H1 (cell line): ENCODE data around the gene SORCS3. TPM values are rescaled to one million over a fixed set of nuclear protein-coding genes. Genes with fewer than 3 reads are reported as not detected.

ENCODE experiments used
- CTCF ChIA-PET: fragments of 300-600 bp; sonication (Branson Sonifier 250); formaldehyde crosslinking; loops from one replicate; lab custom pipeline; 2021; ENCODE audit not compliant: partially characterized antibody; lab: Charles Lee
- POLR2A ChIA-PET: fragments of 300-600 bp; sonication (Branson Sonifier 250); formaldehyde crosslinking; loops from one replicate; lab custom pipeline; 2021; ENCODE audit warnings: inconsistent platforms; ENCODE audit not compliant: partially characterized antibody; lab: Charles Lee
- DNase-seq, 2 experiments: peaks; one replicate each; pipeline versions ENCODE4 v3.0.0 to v3.0.0-alpha.2; 2010 to 2022; ENCODE audit warnings: low spot score in 2 of 2, low read depth in 1 of 2, mixed read lengths in 1 of 2
- FAIRE-seq: peaks from 2 replicates; lab custom pipeline; 2011; peaks lifted over from hg19 to GRCh38; lab: Jason Lieb, UNC
- H2AFZ ChIP-seq: 2 replicates; pipeline ENCODE4 v1.8.1; 2012; ENCODE audit warnings: low read length, inconsistent platforms
- H2AK5ac ChIP-seq: 2 replicates; pipeline ENCODE4 v1.6.1; 2013; ENCODE audit warnings: low read depth, low read length
- H2BK120ac ChIP-seq: replicated peaks from 2 replicates; pipeline ENCODE3; 2013; ENCODE audit warnings: low read depth, low read length, inconsistent platforms
- H2BK12ac ChIP-seq: 2 replicates; pipeline ENCODE4 v1.6.1; 2013; ENCODE audit warnings: low read depth, low read length
- H2BK15ac ChIP-seq: 2 replicates; pipeline ENCODE4 v1.6.1; 2013; ENCODE audit warnings: low read length
- H2BK20ac ChIP-seq: 2 replicates; pipeline ENCODE4 v1.6.1; 2013; ENCODE audit warnings: low read length
- H2BK5ac ChIP-seq: 2 replicates; pipeline ENCODE4 v1.6.1; 2013; ENCODE audit warnings: low read depth, low read length
- H3K14ac ChIP-seq: 2 replicates; pipeline ENCODE4 v1.6.1; 2013; ENCODE audit warnings: inconsistent platforms; ENCODE audit not compliant: insufficient read length
- H3K18ac ChIP-seq: 2 replicates; pipeline ENCODE4 v1.6.1; 2013; ENCODE audit warnings: low read length; ENCODE audit errors: extremely low read depth
- H3K23ac ChIP-seq: 2 replicates; pipeline ENCODE4 v1.6.1; 2013; ENCODE audit warnings: inconsistent platforms; ENCODE audit not compliant: insufficient read length
- H3K23me2 ChIP-seq: 2 replicates; pipeline ENCODE4 v1.6.1; 2013; ENCODE audit warnings: low read depth, low read length
- H3K27ac ChIP-seq: 2 replicates; pipeline ENCODE4 v1.6.1; 2011; ENCODE audit warnings: low read depth, low read length, inconsistent platforms
- H3K27me3 ChIP-seq, 4 experiments: replicated peaks in 1 of 4; 1 replicate in 1 of 4; 2 replicates in 3 of 4; pipeline versions ENCODE4 v1.6.1 to v1.8.1; 2011 to 2013; ENCODE audit warnings: low read length in 3 of 4, mild to moderate bottlenecking in 3 of 4, inconsistent platforms in 2 of 4, mixed read lengths in 2 of 4, moderate library complexity in 1 of 4; ENCODE audit not compliant: control insufficient read depth in 3 of 4, insufficient read depth in 3 of 4; ENCODE audit errors: extremely low read depth in 1 of 4
- H3K36me3 ChIP-seq, 4 experiments: 2 replicates each; pipeline versions ENCODE4 v1.6.1 to v1.8.1; 2011 to 2013; ENCODE audit warnings: mild to moderate bottlenecking in 4 of 4, low read length in 3 of 4, moderate library complexity in 2 of 4, control low read depth in 1 of 4, inconsistent platforms in 1 of 4; ENCODE audit not compliant: insufficient read depth in 4 of 4, control insufficient read depth in 2 of 4
- H3K4ac ChIP-seq: replicated peaks from 2 replicates; pipeline ENCODE3; 2013; ENCODE audit warnings: low read length, low read depth, mixed read lengths, inconsistent platforms; ENCODE audit not compliant: insufficient read length
- H3K4me1 ChIP-seq, 4 experiments: replicated peaks in 1 of 4; 1 replicate in 1 of 4; 2 replicates in 3 of 4; pipeline versions ENCODE4 v1.6.1 to v1.8.1; 2011 to 2013; ENCODE audit warnings: low read length in 3 of 4, inconsistent platforms in 2 of 4, mixed read lengths in 1 of 4; ENCODE audit not compliant: insufficient read depth in 4 of 4, control insufficient read depth in 3 of 4
- H3K4me2 ChIP-seq, 2 experiments: 2 replicates each; pipeline versions ENCODE4 v1.6.1 to v1.8.1; 2011 to 2013; ENCODE audit warnings: low read depth in 2 of 2, low read length in 2 of 2, control low read depth in 1 of 2, inconsistent platforms in 1 of 2, mild to moderate bottlenecking in 1 of 2; ENCODE audit not compliant: insufficient read depth in 1 of 2
- H3K4me3 ChIP-seq, 4 experiments: fragments of 200-600, 300-600 bp in 1 of 4; sonication (generic), shearing (Covaris generic), sonication (Bioruptor Twin) in 1 of 4; 2 replicates each; pipeline versions ENCODE4 v1.5.1 to v1.8.1; 2011 to 2016; ENCODE audit warnings: low read length in 4 of 4, low read depth in 3 of 4, control low read depth in 2 of 4, inconsistent platforms in 2 of 4, mild to moderate bottlenecking in 2 of 4, mixed read lengths in 1 of 4, moderate library complexity in 1 of 4; ENCODE audit not compliant: insufficient read depth in 2 of 4; ENCODE audit errors: extremely low read depth in 1 of 4
- H3K56ac ChIP-seq: replicated peaks from 2 replicates; pipeline ENCODE3; 2013; ENCODE audit warnings: low read depth, mild to moderate bottlenecking, mixed read lengths, low read length, inconsistent platforms; ENCODE audit not compliant: insufficient read length
- H3K79me1 ChIP-seq: 2 replicates; pipeline ENCODE4 v1.6.1; 2013; ENCODE audit warnings: low read depth, low read length, control low read depth
- H3K79me2 ChIP-seq, 2 experiments: 2 replicates each; pipeline versions ENCODE4 v1.6.1 to v1.8.1; 2012 to 2013; ENCODE audit warnings: low read length in 2 of 2, mild to moderate bottlenecking in 2 of 2, inconsistent platforms in 1 of 2; ENCODE audit not compliant: insufficient read depth in 2 of 2, control insufficient read depth in 1 of 2
- H3K9ac ChIP-seq, 4 experiments: replicated peaks in 1 of 4; 1 replicate in 1 of 4; 2 replicates in 3 of 4; pipeline versions ENCODE4 v1.6.1 to v1.8.1; 2011 to 2013; ENCODE audit warnings: low read depth in 3 of 4, low read length in 3 of 4, control low read depth in 2 of 4, mild to moderate bottlenecking in 2 of 4, moderate library complexity in 2 of 4, inconsistent platforms in 1 of 4; ENCODE audit errors: extremely low read depth in 1 of 4
- H3K9me3 ChIP-seq, 2 experiments: 2 replicates each; pipeline versions ENCODE4 v1.6.1 to v1.8.1; 2012 to 2013; ENCODE audit warnings: mild to moderate bottlenecking in 2 of 2, moderate library complexity in 2 of 2, control low read depth in 1 of 2, inconsistent platforms in 1 of 2, low read depth in 1 of 2, low read length in 1 of 2, mixed read lengths in 1 of 2; ENCODE audit not compliant: insufficient read depth in 2 of 2
- H4K20me1 ChIP-seq, 2 experiments: replicated peaks in 1 of 2; 2 replicates each; pipeline versions ENCODE3 to v1.8.1; 2011 to 2013; ENCODE audit warnings: inconsistent platforms in 2 of 2, low read length in 2 of 2, mild to moderate bottlenecking in 1 of 2; ENCODE audit not compliant: insufficient read depth in 2 of 2, control insufficient read depth in 1 of 2
- H4K5ac ChIP-seq: 2 replicates; pipeline ENCODE4 v1.6.1; 2013; ENCODE audit warnings: low read length, low read depth, mixed read lengths, inconsistent platforms; ENCODE audit not compliant: insufficient read length
- H4K8ac ChIP-seq: 2 replicates; pipeline ENCODE4 v1.8.0; 2013; ENCODE audit warnings: mild to moderate bottlenecking, moderate library complexity, low read length, inconsistent platforms; ENCODE audit not compliant: insufficient read depth; ENCODE audit errors: extremely low read depth
- H4K91ac ChIP-seq: replicated peaks from 2 replicates; pipeline ENCODE3; 2013; ENCODE audit warnings: low read length, mixed read lengths, inconsistent platforms; ENCODE audit not compliant: insufficient read length
- CBX5 ChIP-seq: fragments of 300-800, 300-1000 bp; sonication (generic); IDR thresholded peaks from 2 replicates; pipeline ENCODE4 v1.7.1; 2016; ENCODE audit warnings: antibody characterized with exemption, low read length, low read depth
- CHD1 ChIP-seq: IDR thresholded peaks from 2 replicates; pipeline ENCODE4 v1.6.1; 2012; ENCODE audit warnings: low read depth, low read length, improper control_type of control experiment
- EP300 ChIP-seq, 2 experiments: IDR thresholded peaks; 1 replicate in 1 of 2; 2 replicates in 1 of 2; pipeline ENCODE4 v1.6.1; 2011 to 2012; ENCODE audit warnings: low read depth in 2 of 2, low read length in 2 of 2, mild to moderate bottlenecking in 2 of 2, borderline replicate concordance in 1 of 2, inconsistent platforms in 1 of 2, moderate library complexity in 1 of 2
- FOSL1 ChIP-seq: IDR thresholded peaks from 2 replicates; pipeline ENCODE4 v1.6.1; 2011; ENCODE audit warnings: mild to moderate bottlenecking, low read depth, low read length, moderate library complexity; ENCODE audit not compliant: insufficient read depth
- GABPA ChIP-seq: IDR thresholded peaks from 2 replicates; pipeline ENCODE4 v1.6.1; 2011; ENCODE audit warnings: mild to moderate bottlenecking, low read length, moderate library complexity, borderline replicate concordance; ENCODE audit not compliant: insufficient read depth
- SP1 ChIP-seq: IDR thresholded peaks from 2 replicates; pipeline ENCODE4 v1.6.1; 2011; ENCODE audit warnings: low read depth, low read length
- TCF12 ChIP-seq: IDR thresholded peaks from 2 replicates; pipeline ENCODE4 v1.6.1; 2011; ENCODE audit warnings: low read depth, mild to moderate bottlenecking, low read length
- WGBS, 2 experiments: shearing (Covaris generic) in 1 of 2; methylation state at CpG; one replicate each; pipeline versions ENCODE4 v1.1.6 to v1.1.7; 2013 to 2015; ENCODE audit warnings: low lambda C conversion rate in 2 of 2, mixed read lengths in 2 of 2, inconsistent platforms in 1 of 2, low coverage in 1 of 2, missing lambda C conversion rate in 1 of 2; ENCODE audit not compliant: insufficient replicate concordance in 2 of 2, insufficient coverage in 1 of 2, insufficient read length in 1 of 2; ENCODE audit errors: extremely low coverage in 1 of 2, missing lambda C conversion rate in 1 of 2; 5-methylcytosine and 5-hydroxymethylcytosine counted together
- polyA plus RNA-seq, 7 experiments: library from polyadenylated mRNA; depleted of rRNA in 3 of 7; stranded (reverse) in 5 of 7; unstranded in 2 of 7; fragments of >200 nt in 5 of 7; fragments of 200-250 nt in 2 of 7; gene quantifications; 1 replicate in 5 of 7; 2 replicates in 1 of 7; 4 replicates in 1 of 7; pipeline versions ENCODE4 v1.2.1 to v1.2.3, GENCODE V29; 2011 to 2013; ENCODE audit warnings: missing spikeins in 2 of 7, mixed read lengths in 2 of 7
- total RNA-seq: library from RNA; stranded (reverse); fragmentation: NEBNext Ultra II Directional; extraction: Animal tissue kit (Norgen Biotek cat#: 25700); gene quantifications from 2 replicates; pipeline ENCODE4 v1.2.1, GENCODE V29; 2021
- TF ChIP-seq, protein P1 (sequence below): IDR thresholded peaks from 2 replicates; pipeline ENCODE4 v1.6.1; 2012; ENCODE audit warnings: low read length, inconsistent platforms

The SORCS3 gene
- total and polyA plus RNA-seq, 2 of the 8 experiments (the other 6 are each of a cell fraction or from before 2014, with no cell fraction given) = 0.26 to 0.88 TPM

DNA sequence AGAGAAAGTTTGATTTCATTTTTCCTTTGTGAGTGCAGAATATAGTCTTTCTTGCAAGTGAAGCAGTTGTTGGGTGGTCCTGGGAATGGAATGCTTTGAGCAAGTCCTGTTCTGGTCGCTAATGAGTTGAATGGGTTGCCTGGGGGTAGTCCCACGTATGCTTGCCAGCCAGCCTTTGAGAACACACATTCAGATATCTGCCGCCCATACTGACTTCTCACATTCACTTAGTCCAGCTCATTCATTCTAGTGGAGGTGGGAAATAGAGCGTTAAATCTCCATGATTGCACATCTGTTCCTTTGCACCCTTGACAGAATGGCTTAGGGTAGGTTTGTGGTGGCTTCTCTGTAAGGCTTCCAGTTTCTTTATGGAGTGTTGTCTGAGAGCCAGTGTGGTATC lies 256.6 kb downstream of the SORCS3 start:
- Histone ChIP-seq H3K56ac (no peak overlapping the region), H3K9ac (no peak overlapping the region), H4K91ac (no peak overlapping the region), H2BK120ac (no peak overlapping the region), H3K9me3 (no peaks in the 10 kb centered on the region), H2AFZ (no peak overlapping the region), H2BK20ac (no peak overlapping the region), H4K8ac (no peak overlapping the region), H2AK5ac (no peak overlapping the region), H2BK12ac (no peak overlapping the region), H3K4me3 (no peak overlapping the region), H3K23ac (no peak overlapping the region), H2BK15ac (no peak overlapping the region), H3K79me1 (no peaks in the 10 kb centered on the region), H4K20me1 (no peaks in the 10 kb centered on the region), H3K4me1 (no peaks in the 10 kb centered on the region), H3K23me2 (no peaks in the 10 kb centered on the region)
- TF ChIP-seq, protein P1, sequence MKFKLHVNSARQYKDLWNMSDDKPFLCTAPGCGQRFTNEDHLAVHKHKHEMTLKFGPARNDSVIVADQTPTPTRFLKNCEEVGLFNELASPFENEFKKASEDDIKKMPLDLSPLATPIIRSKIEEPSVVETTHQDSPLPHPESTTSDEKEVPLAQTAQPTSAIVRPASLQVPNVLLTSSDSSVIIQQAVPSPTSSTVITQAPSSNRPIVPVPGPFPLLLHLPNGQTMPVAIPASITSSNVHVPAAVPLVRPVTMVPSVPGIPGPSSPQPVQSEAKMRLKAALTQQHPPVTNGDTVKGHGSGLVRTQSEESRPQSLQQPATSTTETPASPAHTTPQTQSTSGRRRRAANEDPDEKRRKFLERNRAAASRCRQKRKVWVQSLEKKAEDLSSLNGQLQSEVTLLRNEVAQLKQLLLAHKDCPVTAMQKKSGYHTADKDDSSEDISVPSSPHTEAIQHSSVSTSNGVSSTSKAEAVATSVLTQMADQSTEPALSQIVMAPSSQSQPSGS = no peak
- TF ChIP-seq GABPA = no peak
- no peak for TF ChIP-seq TCF12
- TF ChIP-seq SP1 = no peak
- no peak for TF ChIP-seq EP300 (IDR thresholded peaks at IDR 0.05; ENCODE audit: borderline replicate concordance in 1 of 2, low read depth in 2 of 2, low read length in 2 of 2)
- TF ChIP-seq FOSL1 = no peak
- TF ChIP-seq CHD1 = no peak
- TF ChIP-seq CBX5 = no peak
- TF ChIP-seq, all 59 proteins: peak for 0
- CTCF ChIA-PET = interaction anchor here (1.3 to 1.7 kb wide), 2 partner anchors 9 to 28 kb away, joined by 4 to 5 read pairs; no protein-coding TSS in a partner anchor
- no peaks in the 10 kb centered on the region for H3K79me2 ChIP-seq
- no peak overlapping the region for H3K27ac ChIP-seq
- H3K36me3 ChIP-seq = no peaks in the 10 kb centered on the region
- FAIRE-seq (no peak), DNase-seq (no peak)
- H3K27me3 ChIP-seq = no peaks in the 10 kb centered on the region
- 89% methylated on average over 4 of the region's 4 CpGs; no CpG with 5 or more reads in 1 of the 2 experiments for WGBS, 2 experiments
- H4K5ac ChIP-seq = no peak overlapping the region
- H2BK5ac ChIP-seq = no peak overlapping the region
- H3K4me2 ChIP-seq = no peak overlapping the region
- H3K14ac ChIP-seq = no peak overlapping the region
- POLR2A ChIA-PET = no interaction called here
- H3K4ac ChIP-seq = no peak overlapping the region
- H3K18ac ChIP-seq = no peak overlapping the region
